Amniotic epithelial cell (primary cell): Measurements from ENCODE around the gene SETX.

Source experiments
- DNase-seq: peaks from one replicate; pipeline ENCODE4 v3.0.0-alpha.2; 2010; ENCODE audit warnings: low read depth

The SETX gene

GRCh38 chr9:132283165-132283564 lies 71.6 kb downstream of the SETX start:
- DNase-seq = no peak

- DNase-seq = no peak
Observed at GRCh38 chr9:132274861-132275260, 79.9 kb downstream of the SETX start.

- peak; percentile 10 for DNase-seq
Observed at GRCh38 chr9:132269704-132270516, 84.9 kb downstream of the SETX start.

GRCh38 chr9:132268725-132269352 lies 85.9 kb downstream of the SETX start:
- peak; percentile 53 for DNase-seq

- DNase-seq = no peak
Observed at GRCh38 chr9:132267660-132268059, 87.1 kb downstream of the SETX start.

- DNase-seq = no peak
Observed at GRCh38 chr9:132266017-132266416, 88.8 kb downstream of the SETX start.

GRCh38 chr9:132260846-132261245 lies 93.9 kb downstream of the SETX start:
- DNase-seq = no peak

- no peak for DNase-seq
Observed at GRCh38 chr9:132250324-132251262, 104.2 kb downstream of the SETX start.

GRCh38 chr9:132249690-132250089 lies 105.1 kb downstream of the SETX start:
- no peak for DNase-seq

- DNase-seq = no peak
Observed at GRCh38 chr9:132249123-132249522, 105.7 kb downstream of the SETX start.

- no peak for DNase-seq
Observed at GRCh38 chr9:132247942-132248341, 106.8 kb downstream of the SETX start.

- DNase-seq = no peak
Observed at GRCh38 chr9:132245465-132245864, 109.3 kb downstream of the SETX start.

- no peak for DNase-seq
Observed at GRCh38 chr9:132244582-132245455, 110.0 kb downstream of the SETX start.

- DNase-seq = no peak
Observed at GRCh38 chr9:132243156-132244074, 111.4 kb downstream of the SETX start.

- no peak for DNase-seq
Observed at GRCh38 chr9:132242621-132243155, 112.1 kb downstream of the SETX start.

GRCh38 chr9:132241840-132242620 lies 112.8 kb downstream of the SETX start:
- DNase-seq = no peak

GRCh38 chr9:132241483-132241839 lies 113.3 kb downstream of the SETX start:
- DNase-seq = no peak

- peak; percentile 87 for DNase-seq
Observed at GRCh38 chr9:132240841-132241482, 113.8 kb downstream of the SETX start.
